GM10248 (cell line): Measurements from ENCODE around the gene SPDYE2B.
"Not testable (repeated sequence)": the region's sequence is repeated elsewhere in the genome, so short reads cannot be mapped to it uniquely, and the experiment has no call there.

Experiments
- CTCF ChIA-PET: fragments of 300-600 bp; sonication (Branson Sonifier 250); formaldehyde crosslinking; extraction: SDS; loops from one replicate; lab custom pipeline; 2021; ENCODE audit warnings: antibody characterized with exemption; lab: Yijun Ruan, JAX
- POLR2A ChIA-PET: fragments of 350-650 bp; sonication (Branson Sonifier 250); formaldehyde crosslinking; extraction: SDS; loops from one replicate; lab custom pipeline; 2020; ENCODE audit warnings: antibody characterized with exemption; lab: Yijun Ruan, JAX
- DNase-seq: peaks from one replicate; pipeline ENCODE4 v3.0.0; 2012; ENCODE audit errors: extremely low spot score

Gene SPDYE2B

GRCh38 chr7:102688299-102689036, 38.3 kb downstream of the SPDYE2B start:
- DNase-seq, POLR2A ChIA-PET, CTCF ChIA-PET: not testable (repeated sequence)

- CTCF ChIA-PET, POLR2A ChIA-PET, DNase-seq: not testable (repeated sequence)
Observed at GRCh38 chr7:102689436-102690282, 39.5 kb downstream of the SPDYE2B start.

DNA sequence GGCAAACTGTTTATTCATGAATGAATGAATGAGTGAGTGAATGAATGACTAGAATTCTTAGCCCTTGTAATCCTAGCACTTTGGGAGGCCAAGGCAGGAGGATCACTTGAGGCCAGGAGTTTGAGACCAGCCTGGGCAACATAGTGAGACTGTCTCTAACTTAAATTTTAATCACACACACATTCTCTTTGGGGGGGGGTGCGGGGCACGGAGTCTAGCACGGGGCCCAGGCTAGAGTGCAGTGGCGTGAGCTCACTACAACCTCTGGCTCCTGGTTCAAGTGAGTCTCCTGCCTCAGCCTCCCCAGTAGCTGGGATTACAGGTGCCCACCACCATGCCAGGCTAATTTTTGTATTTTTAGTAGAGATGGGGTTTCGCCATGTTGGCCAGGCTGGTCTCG, 40.5 kb downstream of the SPDYE2B start:
- POLR2A ChIA-PET, DNase-seq, CTCF ChIA-PET: not testable (repeated sequence)

- DNase-seq, CTCF ChIA-PET, POLR2A ChIA-PET: not testable (repeated sequence)
Observed at GRCh38 chr7:102694008-102694407, 43.9 kb downstream of the SPDYE2B start.

- CTCF ChIA-PET, DNase-seq, POLR2A ChIA-PET: not testable (repeated sequence)
Observed at GRCh38 chr7:102695033-102695552, 45.0 kb downstream of the SPDYE2B start.

GRCh38 chr7:102696009-102696408, 45.9 kb downstream of the SPDYE2B start:
- DNase-seq, CTCF ChIA-PET, POLR2A ChIA-PET: not testable (repeated sequence)

- DNase-seq, CTCF ChIA-PET, POLR2A ChIA-PET: not testable (repeated sequence)
Observed at GRCh38 chr7:102697642-102698512, 47.8 kb downstream of the SPDYE2B start.

DNA sequence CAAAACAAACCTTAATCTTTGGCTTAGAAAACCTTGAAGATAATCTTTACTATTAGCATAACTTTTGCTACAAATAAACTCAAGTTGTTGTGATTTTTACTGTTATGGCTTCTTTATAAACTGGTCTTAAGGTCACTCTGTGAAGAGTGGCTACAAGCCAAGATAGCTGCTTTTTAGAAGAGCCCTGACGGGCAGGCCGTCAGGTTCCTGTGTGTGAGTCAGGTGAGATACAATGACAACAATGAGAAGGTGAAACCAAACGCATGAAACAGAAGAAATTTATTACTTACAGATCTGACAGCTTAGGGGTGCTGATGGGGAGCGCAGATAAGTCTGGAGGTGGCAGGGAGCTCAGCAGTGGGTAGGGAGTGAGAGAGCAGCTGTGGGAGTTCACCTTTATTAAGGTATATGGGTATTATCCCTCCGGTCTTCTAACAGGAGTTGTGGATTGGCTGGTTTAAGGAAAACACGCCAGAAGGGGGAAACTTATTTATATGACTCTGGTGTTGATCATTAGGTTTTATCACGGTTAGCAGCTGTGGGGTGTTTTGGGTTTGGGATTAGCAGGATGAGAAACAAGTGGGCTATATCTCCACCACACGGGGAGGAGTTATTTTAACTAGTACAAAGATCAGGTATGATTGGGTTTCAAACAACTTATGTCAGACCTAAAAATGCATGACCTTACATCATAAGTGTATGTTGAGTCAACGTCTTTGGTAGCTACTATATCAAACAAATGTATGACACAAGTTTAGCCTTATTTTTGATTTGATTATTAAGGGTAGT, 49.0 kb downstream of the SPDYE2B start:
- POLR2A ChIA-PET, CTCF ChIA-PET, DNase-seq: not testable (repeated sequence)
